HEK293 (cell line): ENCODE measurements around the gene EED.
A peak's percentile ranks its signal among the peaks of the same experiment; 100 is the strongest.

ENCODE experiments used
- CTCF ChIA-PET: fragments of 350-600 bp; formaldehyde crosslinking; extraction: SDS; loops from one replicate; lab custom pipeline; 2021; ENCODE audit warnings: antibody characterized with exemption; lab: Yijun Ruan, JAX
- POLR2A ChIA-PET: fragments of 300-600 bp; formaldehyde crosslinking; extraction: SDS; loops from one replicate; lab custom pipeline; 2020; ENCODE audit warnings: antibody characterized with exemption, inconsistent platforms; lab: Yijun Ruan, JAX
- H3K27ac ChIP-seq: fragments of 200-500 bp; sonication (Bioruptor generic); 2 replicates; pipeline ENCODE4 v1.5.1; 2014; ENCODE audit warnings: low read depth, low read length, control low read depth, inconsistent platforms; ENCODE audit errors: extremely low read depth
- H3K36me3 ChIP-seq, 2 experiments: fragments of 200-500 bp in 1 of 2; sonication (Bioruptor generic) in 1 of 2; 1 replicate in 1 of 2; 2 replicates in 1 of 2; pipeline ENCODE4 v1.5.1; 2014 to 2017; ENCODE audit warnings: inconsistent platforms in 2 of 2, low read length in 2 of 2; ENCODE audit not compliant: control insufficient read depth in 2 of 2, insufficient read depth in 1 of 2
- H3K4me1 ChIP-seq: fragments of 200-500 bp; sonication (Bioruptor generic); 2 replicates; pipeline ENCODE4 v1.5.1; 2014; ENCODE audit warnings: mild to moderate bottlenecking, low read length, inconsistent platforms; ENCODE audit not compliant: control insufficient read depth, insufficient read depth
- H3K4me3 ChIP-seq: 2 replicates; pipeline ENCODE4 v1.5.1; 2011; ENCODE audit warnings: low read depth, mild to moderate bottlenecking, control low read depth, low read length, moderate library complexity
- H3K9me3 ChIP-seq: fragments of 200-500 bp; sonication (Bioruptor generic); 2 replicates; pipeline ENCODE4 v1.5.1; 2014; ENCODE audit warnings: low read depth, low read length, inconsistent platforms; ENCODE audit not compliant: control insufficient read depth, insufficient read depth
- BCL6B ChIP-seq: fragments of 450-650 bp; formaldehyde crosslinking; IDR thresholded peaks from 2 replicates; pipeline ENCODE4 v1.5.1; 2017; ENCODE audit warnings: missing biosample characterization, missing genetic modification characterization
- ELK4 ChIP-seq: IDR thresholded peaks from 2 replicates; pipeline ENCODE4 v1.6.1; 2011; ENCODE audit warnings: mild to moderate bottlenecking, low read depth, low read length, borderline replicate concordance
- GFI1B ChIP-seq: fragments of 450-650 bp; formaldehyde crosslinking; IDR thresholded peaks from 2 replicates; pipeline ENCODE4 v1.5.1; 2016; ENCODE audit warnings: missing biosample characterization, missing genetic modification characterization
- GLI2 ChIP-seq: fragments of 450-650 bp; formaldehyde crosslinking; IDR thresholded peaks from 2 replicates; pipeline ENCODE4; 2017; ENCODE audit warnings: missing biosample characterization, missing genetic modification characterization, low read depth, borderline replicate concordance
- KLF10 ChIP-seq: fragments of 450-650 bp; IDR thresholded peaks from 2 replicates; pipeline ENCODE4 v1.5.1; 2018; ENCODE audit warnings: missing biosample characterization, mild to moderate bottlenecking, missing genetic modification characterization
- KLF17 ChIP-seq: fragments of 450-650 bp; formaldehyde crosslinking; IDR thresholded peaks from 2 replicates; pipeline ENCODE4 v1.5.1; 2016; ENCODE audit warnings: missing biosample characterization, missing genetic modification characterization
- OVOL3 ChIP-seq: fragments of 450-650 bp; formaldehyde crosslinking; IDR thresholded peaks from 2 replicates; pipeline ENCODE4 v1.5.1; 2016; ENCODE audit warnings: missing biosample characterization, missing genetic modification characterization
- ZBTB1 ChIP-seq: fragments of 450-650 bp; formaldehyde crosslinking; IDR thresholded peaks from 2 replicates; pipeline ENCODE4 v1.5.1; 2016; ENCODE audit warnings: missing biosample characterization, missing genetic modification characterization
- ZBTB10 ChIP-seq: fragments of 450-650 bp; formaldehyde crosslinking; IDR thresholded peaks from 2 replicates; pipeline ENCODE4 v1.5.1; 2016; ENCODE audit warnings: missing biosample characterization, missing genetic modification characterization
- ZBTB20 ChIP-seq: fragments of 450-650 bp; formaldehyde crosslinking; IDR thresholded peaks from 2 replicates; pipeline ENCODE4 v1.5.1; 2016; ENCODE audit warnings: missing biosample characterization, missing genetic modification characterization
- ZIC2 ChIP-seq: fragments of 450-650 bp; formaldehyde crosslinking; IDR thresholded peaks from 2 replicates; pipeline ENCODE4 v1.5.1; 2016; ENCODE audit warnings: missing biosample characterization, missing genetic modification characterization
- ZNF10 ChIP-seq: fragments of 450-650 bp; formaldehyde crosslinking; IDR thresholded peaks from 2 replicates; pipeline ENCODE4 v1.5.1; 2017; ENCODE audit warnings: missing biosample characterization, missing genetic modification characterization
- ZNF112 ChIP-seq: fragments of 450-650 bp; formaldehyde crosslinking; IDR thresholded peaks from 2 replicates; pipeline ENCODE4 v1.5.0; 2017; ENCODE audit warnings: missing biosample characterization, missing genetic modification characterization
- ZNF133 ChIP-seq: fragments of 450-650 bp; formaldehyde crosslinking; IDR thresholded peaks from 2 replicates; pipeline ENCODE4 v1.5.1; 2016; ENCODE audit warnings: missing biosample characterization, missing genetic modification characterization
- ZNF140 ChIP-seq: fragments of 450-650 bp; formaldehyde crosslinking; IDR thresholded peaks from 2 replicates; pipeline ENCODE4 v1.5.1; 2016; ENCODE audit warnings: missing biosample characterization, missing genetic modification characterization
- ZNF146 ChIP-seq: fragments of 450-650 bp; formaldehyde crosslinking; IDR thresholded peaks from 2 replicates; pipeline ENCODE4 v1.5.1; 2016; ENCODE audit warnings: missing biosample characterization, missing genetic modification characterization
- ZNF19 ChIP-seq: fragments of 450-650 bp; formaldehyde crosslinking; IDR thresholded peaks from 2 replicates; pipeline ENCODE4; 2016; ENCODE audit warnings: missing biosample characterization, missing genetic modification characterization, low read depth
- ZNF214 ChIP-seq: fragments of 450-650 bp; formaldehyde crosslinking; IDR thresholded peaks from 2 replicates; pipeline ENCODE4 v1.5.1; 2017; ENCODE audit warnings: missing biosample characterization, mild to moderate bottlenecking, missing genetic modification characterization, borderline replicate concordance
- ZNF311 ChIP-seq: fragments of 450-650 bp; formaldehyde crosslinking; IDR thresholded peaks from 2 replicates; pipeline ENCODE4 v1.5.1; 2017; ENCODE audit warnings: missing biosample characterization, missing genetic modification characterization, borderline replicate concordance
- ZNF473 ChIP-seq: fragments of 450-650 bp; formaldehyde crosslinking; IDR thresholded peaks from 2 replicates; pipeline ENCODE4 v1.5.1; 2017; ENCODE audit warnings: missing biosample characterization, missing genetic modification characterization
- ZNF548 ChIP-seq: fragments of 450-650 bp; formaldehyde crosslinking; IDR thresholded peaks from 2 replicates; pipeline ENCODE4 v1.5.1; 2016; ENCODE audit warnings: missing biosample characterization, missing genetic modification characterization
- ZNF610 ChIP-seq: fragments of 450-650 bp; formaldehyde crosslinking; IDR thresholded peaks from 2 replicates; pipeline ENCODE4 v1.5.1; 2016; ENCODE audit warnings: missing biosample characterization, missing genetic modification characterization, borderline replicate concordance
- ZNF768 ChIP-seq: fragments of 450-650 bp; formaldehyde crosslinking; IDR thresholded peaks from 2 replicates; pipeline ENCODE4 v1.5.1; 2018; ENCODE audit warnings: missing biosample characterization, mild to moderate bottlenecking, missing genetic modification characterization
- ZNF776 ChIP-seq: fragments of 450-650 bp; formaldehyde crosslinking; IDR thresholded peaks from 2 replicates; pipeline ENCODE4 v1.5.0; 2017; ENCODE audit warnings: missing biosample characterization, missing genetic modification characterization, borderline replicate concordance
- ZNF777 ChIP-seq: fragments of 450-650 bp; formaldehyde crosslinking; IDR thresholded peaks from 2 replicates; pipeline ENCODE4 v1.5.1; 2017; ENCODE audit warnings: missing biosample characterization, missing genetic modification characterization, borderline replicate concordance
- ZSCAN16 ChIP-seq: fragments of 450-650 bp; formaldehyde crosslinking; IDR thresholded peaks from 2 replicates; pipeline ENCODE4 v1.5.1; 2016; ENCODE audit warnings: missing biosample characterization, missing genetic modification characterization
- TF ChIP-seq, protein P1 (sequence below): fragments of 450-650 bp; formaldehyde crosslinking; IDR thresholded peaks from 2 replicates; pipeline ENCODE4 v1.5.1; 2017; ENCODE audit warnings: missing biosample characterization, missing genetic modification characterization

The EED gene

GRCh38 chr11:86269645-86270044 is 25.1 kb downstream of the EED start:
- Histone ChIP-seq H3K27ac (no peak overlapping the region), H3K36me3 (peaks cover 0 to 37% of the 10 kb centered on the region in 2 experiments; a peak in 1 of 3 replicates), H3K4me1 (no peaks in the 10 kb centered on the region), H3K9me3 (no peaks in the 10 kb centered on the region), H3K4me3 (no peak overlapping the region)
- CTCF ChIA-PET: no interaction called here
- TF ChIP-seq ZNF311 (tag by site-specific recombination): no peak
- peak; percentile 78 for TF ChIP-seq ZNF146
- POLR2A ChIA-PET: interaction anchor here (0.7 kb wide), 1 partner anchor 691 kb away, joined by 3 read pairs; no protein-coding TSS in a partner anchor

- CTCF ChIA-PET: interaction anchor here (1.0 to 1.1 kb wide), 2 partner anchors 9 to 10 kb away, joined by 3 read pairs; no protein-coding TSS in a partner anchor
- H3K9me3 ChIP-seq: no peaks in the 10 kb centered on the region
- no peak overlapping the region for H3K4me3 ChIP-seq
- POLR2A ChIA-PET: no interaction called here
- H3K36me3 ChIP-seq: peaks cover 0 to 54% of the 10 kb centered on the region in 2 experiments; a peak in 1 of 3 replicates
- H3K27ac ChIP-seq: no peak overlapping the region
- no peak for TF ChIP-seq BCL6B
- no peak for TF ChIP-seq OVOL3 (tag by site-specific recombination)
- TF ChIP-seq ZBTB10: no peak
- no peak for TF ChIP-seq ZNF133
- TF ChIP-seq ZNF776: no peak
- no peak for TF ChIP-seq ZNF112 (tag by site-specific recombination)
- no peak for TF ChIP-seq ZNF10 (tag by site-specific recombination)
- TF ChIP-seq ZBTB20: no peak
- TF ChIP-seq ZNF777 (tag by site-specific recombination): no peak
- TF ChIP-seq ZNF768 (tag by site-specific recombination): no peak
- no peak for TF ChIP-seq ZSCAN16 (tag by site-specific recombination)
- no peak for TF ChIP-seq KLF10 (tag by site-specific recombination)
- no peak for TF ChIP-seq ZNF473 (tag by site-specific recombination)
- TF ChIP-seq GFI1B (tag by site-specific recombination): no peak
- TF ChIP-seq ZBTB1 (tag by site-specific recombination): no peak
- no peaks in the 10 kb centered on the region for H3K4me1 ChIP-seq
Observed at GRCh38 chr11:86274503-86274902, 29.9 kb downstream of the EED start.

DNA sequence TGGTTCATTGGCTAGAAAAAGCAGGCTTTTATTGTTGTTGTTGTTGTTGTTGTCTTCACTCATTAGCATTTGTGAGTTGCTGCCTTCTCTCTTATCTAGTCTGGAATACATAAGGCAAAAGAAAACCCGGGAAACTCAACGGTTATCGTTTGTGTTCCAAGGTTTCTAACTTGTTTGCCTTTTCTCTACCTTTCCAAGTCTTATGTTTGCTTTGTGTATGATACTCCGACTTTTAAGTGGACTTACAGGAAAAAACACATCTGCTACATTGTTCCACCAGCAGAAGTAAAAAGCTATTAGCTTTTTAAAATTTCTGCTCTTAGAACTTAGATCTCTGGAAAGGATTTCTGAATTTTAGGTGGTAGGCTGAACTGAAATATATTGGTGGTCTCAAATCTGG is 30.4 kb downstream of the EED start:
- no peak overlapping the region for H3K4me3 ChIP-seq
- H3K4me1 ChIP-seq: no peaks in the 10 kb centered on the region
- ChIA-PET POLR2A (no interaction called here), CTCF (interaction anchor here (1.0 to 1.1 kb wide), 2 partner anchors 9 to 10 kb away, joined by 3 read pairs; no protein-coding TSS in a partner anchor)
- H3K36me3 ChIP-seq: peaks cover 0 to 54% of the 10 kb centered on the region in 2 experiments; a peak in 1 of 3 replicates
- H3K9me3 ChIP-seq: no peaks in the 10 kb centered on the region
- H3K27ac ChIP-seq: no peak overlapping the region
- TF ChIP-seq ZNF19 (no peak), ZNF214 (tag by site-specific recombination) (no peak), GLI2 (tag by site-specific recombination) (no peak), KLF17 (tag by site-specific recombination) (no peak), ZNF311 (tag by site-specific recombination) (no peak), ZNF610 (tag by site-specific recombination) (no peak), ZBTB1 (tag by site-specific recombination) (no peak), ZNF140 (tag by site-specific recombination) (no peak), ELK4 (no peak), ZIC2 (no peak), ZNF548 (tag by site-specific recombination) (no peak)
- TF ChIP-seq, protein P1, sequence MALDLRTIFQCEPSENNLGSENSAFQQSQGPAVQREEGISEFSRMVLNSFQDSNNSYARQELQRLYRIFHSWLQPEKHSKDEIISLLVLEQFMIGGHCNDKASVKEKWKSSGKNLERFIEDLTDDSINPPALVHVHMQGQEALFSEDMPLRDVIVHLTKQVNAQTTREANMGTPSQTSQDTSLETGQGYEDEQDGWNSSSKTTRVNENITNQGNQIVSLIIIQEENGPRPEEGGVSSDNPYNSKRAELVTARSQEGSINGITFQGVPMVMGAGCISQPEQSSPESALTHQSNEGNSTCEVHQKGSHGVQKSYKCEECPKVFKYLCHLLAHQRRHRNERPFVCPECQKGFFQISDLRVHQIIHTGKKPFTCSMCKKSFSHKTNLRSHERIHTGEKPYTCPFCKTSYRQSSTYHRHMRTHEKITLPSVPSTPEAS (tag by site-specific recombination): no peak
